KMS-11 (cell line): ENCODE data around the gene OR3A3.
"Not testable (repeated sequence)": the region's sequence is repeated elsewhere in the genome, so short reads cannot be mapped to it uniquely, and the experiment has no call there.

Experiments
- H2AFZ ChIP-seq: fragments of 200-600 bp; sonication (generic); 2 replicates; pipeline ENCODE4 v1.6.1; 2016; ENCODE audit warnings: antibody characterized with exemption, mixed run types, low read depth
- H3K27ac ChIP-seq: fragments of 200-600 bp; sonication (generic); 2 replicates; pipeline ENCODE4 v1.6.1; 2016; ENCODE audit warnings: mild to moderate bottlenecking, mixed run types
- H3K27me3 ChIP-seq: fragments of 200-600 bp; sonication (generic); 2 replicates; pipeline ENCODE4 v1.6.1; 2017; ENCODE audit warnings: mild to moderate bottlenecking, low read depth, mixed run types, moderate library complexity; ENCODE audit not compliant: insufficient read depth
- H3K36me3 ChIP-seq: fragments of 200-600 bp; sonication (generic); 2 replicates; pipeline ENCODE4 v1.6.1; 2017; ENCODE audit warnings: mild to moderate bottlenecking, mixed run types; ENCODE audit not compliant: insufficient read depth
- H3K4me1 ChIP-seq: fragments of 200-600 bp; sonication (generic); 2 replicates; pipeline ENCODE4 v1.6.1; 2016; ENCODE audit warnings: mild to moderate bottlenecking, low read depth, mixed run types; ENCODE audit not compliant: poor library complexity, severe bottlenecking
- H3K4me2 ChIP-seq: fragments of 200-600 bp; sonication (generic); 2 replicates; pipeline ENCODE4 v1.7.0; 2016; ENCODE audit warnings: mild to moderate bottlenecking, mixed run types
- H3K4me3 ChIP-seq: fragments of 200-600 bp; sonication (generic); IDR thresholded peaks from 2 replicates; pipeline ENCODE4 v1.6.1; 2017; ENCODE audit warnings: low read depth, low read length, mixed read lengths; ENCODE audit not compliant: insufficient read depth
- H3K79me2 ChIP-seq: fragments of 200-600 bp; sonication (generic); 2 replicates; pipeline ENCODE4 v1.6.1; 2016; ENCODE audit warnings: low read depth, mixed run types; ENCODE audit not compliant: insufficient read depth
- H3K9ac ChIP-seq: fragments of 200-600 bp; sonication (generic); 2 replicates; pipeline ENCODE4 v1.6.1; 2016; ENCODE audit warnings: mild to moderate bottlenecking, mixed run types
- H4K20me1 ChIP-seq: fragments of 200-600 bp; sonication (generic); 2 replicates; pipeline ENCODE4 v1.6.1; 2016; ENCODE audit warnings: mild to moderate bottlenecking, mixed run types; ENCODE audit not compliant: insufficient read depth
- CTCF ChIP-seq: fragments of 200-600 bp; sonication (generic); conservative IDR thresholded peaks from 2 replicates; pipeline ENCODE4 v1.6.1; 2017; ENCODE audit warnings: low read depth, mild to moderate bottlenecking, antibody characterized with exemption, low read length, moderate library complexity, mixed read lengths

Gene OR3A3

GRCh38 chr17:3411070-3411469 is at the start of gene OR3A3:
Gene OR3A3 (plus strand): TSS chr17:3411370.
- H3K4me2 ChIP-seq, result no peak within 1 kb of the TSS
- no peaks in the 10 kb centered on the region for H3K27me3 ChIP-seq
- H3K36me3 ChIP-seq, result no peaks in the 10 kb centered on the region
- TF ChIP-seq CTCF, result no peak
- H2AFZ ChIP-seq, result no peak within 1 kb of the TSS
- no peak within 1 kb of the TSS for H3K27ac ChIP-seq
- H4K20me1 ChIP-seq, result no peaks in the 10 kb centered on the region
- H3K9ac ChIP-seq, result no peak within 1 kb of the TSS
- H3K4me3 ChIP-seq, result no peak within 1 kb of the TSS
- no peaks in the 10 kb centered on the region for H3K79me2 ChIP-seq
- no peaks in the 10 kb centered on the region for H3K4me1 ChIP-seq

GRCh38 chr17:3371167-3371566 is 40.0 kb upstream of the OR3A3 start:
- H3K9ac ChIP-seq, H3K4me1 ChIP-seq, H3K4me2 ChIP-seq, H3K27ac ChIP-seq, H4K20me1 ChIP-seq, H3K79me2 ChIP-seq, H3K27me3 ChIP-seq, H3K4me3 ChIP-seq, H3K36me3 ChIP-seq, H2AFZ ChIP-seq: not testable (repeated sequence)

GRCh38 chr17:3378321-3378720 is 32.8 kb upstream of the OR3A3 start:
- Histone ChIP-seq H3K4me1 (no peaks in the 10 kb centered on the region), H3K27ac (no peak overlapping the region), H3K4me2 (no peak overlapping the region), H3K79me2 (no peaks in the 10 kb centered on the region), H3K9ac (no peak overlapping the region), H3K27me3 (no peaks in the 10 kb centered on the region), H2AFZ (no peak overlapping the region), H3K36me3 (no peaks in the 10 kb centered on the region), H3K4me3 (no peak overlapping the region), H4K20me1 (no peaks in the 10 kb centered on the region)
- TF ChIP-seq CTCF, result no peak

GRCh38 chr17:3381957-3382356 is 29.2 kb upstream of the OR3A3 start:
- H3K4me3 ChIP-seq, result no peak overlapping the region
- H2AFZ ChIP-seq, result no peak overlapping the region
- no peaks in the 10 kb centered on the region for H3K4me1 ChIP-seq
- H3K9ac ChIP-seq, result no peak overlapping the region
- no peak overlapping the region for H3K4me2 ChIP-seq
- H3K27me3 ChIP-seq, result no peaks in the 10 kb centered on the region
- no peaks in the 10 kb centered on the region for H3K79me2 ChIP-seq
- no peak overlapping the region for H3K27ac ChIP-seq
- no peaks in the 10 kb centered on the region for H3K36me3 ChIP-seq
- H4K20me1 ChIP-seq, result no peaks in the 10 kb centered on the region
- no peak for TF ChIP-seq CTCF

- Histone ChIP-seq H4K20me1 (no peaks in the 10 kb centered on the region), H2AFZ (no peak within 1 kb of the TSS), H3K27ac (no peak within 1 kb of the TSS), H3K4me1 (no peaks in the 10 kb centered on the region), H3K4me3 (no peak within 1 kb of the TSS), H3K9ac (no peak within 1 kb of the TSS), H3K79me2 (no peaks in the 10 kb centered on the region), H3K4me2 (no peak within 1 kb of the TSS), H3K27me3 (no peaks in the 10 kb centered on the region), H3K36me3 (no peaks in the 10 kb centered on the region)
- no peak for TF ChIP-seq CTCF
Measured at GRCh38 chr17:3385869-3386816, 25.0 kb upstream of the OR3A3 start, which contains the start of gene OR3A2. Gene OR3A2 (minus strand): TSS chr17:3386308.
